ENCODE measurements around the gene TMEM169.

DNA sequence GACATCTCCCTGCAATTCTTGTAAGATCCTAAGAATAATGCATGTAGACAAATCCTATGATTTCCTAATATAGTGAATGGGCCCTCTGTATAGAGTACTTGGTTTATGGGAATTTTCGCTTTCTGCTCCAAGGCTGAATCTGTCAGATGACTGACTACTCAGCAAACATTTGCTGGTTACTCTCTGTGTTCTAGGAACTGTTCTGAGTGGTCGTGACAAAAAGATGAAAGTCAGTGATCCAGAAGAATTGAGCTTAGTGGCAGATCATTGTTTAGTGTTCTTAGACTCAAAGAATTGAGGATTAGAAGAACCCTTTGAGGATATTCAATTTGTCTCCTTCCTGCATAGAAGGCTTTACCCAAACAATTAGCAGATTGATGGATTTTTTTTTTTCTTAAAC is 37.4 kb downstream of the TMEM169 start:
- TF ChIP-seq CHD2 (IDR thresholded peaks at IDR 0.05; ENCODE audit: low read depth, low read length) (no peak), ZKSCAN8 (CRISPR knock-in tag; IDR thresholded peaks at IDR 0.05) (no peak), TEAD4 (IDR thresholded peaks at IDR 0.05; ENCODE audit: low read length) (no peak), TEAD4 (CRISPR knock-in tag; IDR thresholded peaks at IDR 0.05; ENCODE audit: borderline replicate concordance) (no peak), ZNF77 (CRISPR knock-in tag; IDR thresholded peaks at IDR 0.05) (no peak), BHLHE40 (IDR thresholded peaks at IDR 0.05; ENCODE audit: low read length) (no peak), SRF (CRISPR knock-in tag; IDR thresholded peaks at IDR 0.05) (no peak)
- TF ChIP-seq, protein P1, sequence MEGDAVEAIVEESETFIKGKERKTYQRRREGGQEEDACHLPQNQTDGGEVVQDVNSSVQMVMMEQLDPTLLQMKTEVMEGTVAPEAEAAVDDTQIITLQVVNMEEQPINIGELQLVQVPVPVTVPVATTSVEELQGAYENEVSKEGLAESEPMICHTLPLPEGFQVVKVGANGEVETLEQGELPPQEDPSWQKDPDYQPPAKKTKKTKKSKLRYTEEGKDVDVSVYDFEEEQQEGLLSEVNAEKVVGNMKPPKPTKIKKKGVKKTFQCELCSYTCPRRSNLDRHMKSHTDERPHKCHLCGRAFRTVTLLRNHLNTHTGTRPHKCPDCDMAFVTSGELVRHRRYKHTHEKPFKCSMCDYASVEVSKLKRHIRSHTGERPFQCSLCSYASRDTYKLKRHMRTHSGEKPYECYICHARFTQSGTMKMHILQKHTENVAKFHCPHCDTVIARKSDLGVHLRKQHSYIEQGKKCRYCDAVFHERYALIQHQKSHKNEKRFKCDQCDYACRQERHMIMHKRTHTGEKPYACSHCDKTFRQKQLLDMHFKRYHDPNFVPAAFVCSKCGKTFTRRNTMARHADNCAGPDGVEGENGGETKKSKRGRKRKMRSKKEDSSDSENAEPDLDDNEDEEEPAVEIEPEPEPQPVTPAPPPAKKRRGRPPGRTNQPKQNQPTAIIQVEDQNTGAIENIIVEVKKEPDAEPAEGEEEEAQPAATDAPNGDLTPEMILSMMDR (IDR thresholded peaks at IDR 0.05 in 2 of 3, conservative IDR thresholded peaks at IDR 0.05 in 1 of 3; ENCODE audit: insufficient read depth in 2 of 3, low read depth in 1 of 3, low read length in 3 of 3) = no peak
- TF ChIP-seq, protein P2, sequence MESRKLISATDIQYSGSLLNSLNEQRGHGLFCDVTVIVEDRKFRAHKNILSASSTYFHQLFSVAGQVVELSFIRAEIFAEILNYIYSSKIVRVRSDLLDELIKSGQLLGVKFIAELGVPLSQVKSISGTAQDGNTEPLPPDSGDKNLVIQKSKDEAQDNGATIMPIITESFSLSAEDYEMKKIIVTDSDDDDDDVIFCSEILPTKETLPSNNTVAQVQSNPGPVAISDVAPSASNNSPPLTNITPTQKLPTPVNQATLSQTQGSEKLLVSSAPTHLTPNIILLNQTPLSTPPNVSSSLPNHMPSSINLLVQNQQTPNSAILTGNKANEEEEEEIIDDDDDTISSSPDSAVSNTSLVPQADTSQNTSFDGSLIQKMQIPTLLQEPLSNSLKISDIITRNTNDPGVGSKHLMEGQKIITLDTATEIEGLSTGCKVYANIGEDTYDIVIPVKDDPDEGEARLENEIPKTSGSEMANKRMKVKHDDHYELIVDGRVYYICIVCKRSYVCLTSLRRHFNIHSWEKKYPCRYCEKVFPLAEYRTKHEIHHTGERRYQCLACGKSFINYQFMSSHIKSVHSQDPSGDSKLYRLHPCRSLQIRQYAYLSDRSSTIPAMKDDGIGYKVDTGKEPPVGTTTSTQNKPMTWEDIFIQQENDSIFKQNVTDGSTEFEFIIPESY (CRISPR knock-in tag; IDR thresholded peaks at IDR 0.05) = no peak

Data from K562 (cell line).